Measurements from ENCODE around the gene RABGAP1.

- no peak for TF ChIP-seq CTCF (tag by site-specific recombination; IDR thresholded peaks at IDR 0.05)
- TF ChIP-seq ZNF549 (tag by site-specific recombination; IDR thresholded peaks at IDR 0.05) = no peak
- no peak for TF ChIP-seq ZNF350 (tag by site-specific recombination; IDR thresholded peaks at IDR 0.05)
- no peak for TF ChIP-seq ZNF114 (tag by site-specific recombination; IDR thresholded peaks at IDR 0.05)
- no peak for TF ChIP-seq ZNF426 (tag by site-specific recombination; IDR thresholded peaks at IDR 0.05)
These were observed 118.0 kb downstream of the RABGAP1 start for GRCh38 chr9:123058834-123059233.

All from HEK293 (cell line).